HG02678 (cell line): Measurements from ENCODE around the gene SEMA3D.

Source experiments
- ATAC-seq: cut with Tn5 transposase; IDR thresholded peaks from one replicate; pipeline ENCODE4 v1.9.1; 2021; ENCODE audit warnings: mild to moderate bottlenecking, moderate library complexity; ENCODE audit not compliant: unreplicated experiment

The SEMA3D gene

DNA sequence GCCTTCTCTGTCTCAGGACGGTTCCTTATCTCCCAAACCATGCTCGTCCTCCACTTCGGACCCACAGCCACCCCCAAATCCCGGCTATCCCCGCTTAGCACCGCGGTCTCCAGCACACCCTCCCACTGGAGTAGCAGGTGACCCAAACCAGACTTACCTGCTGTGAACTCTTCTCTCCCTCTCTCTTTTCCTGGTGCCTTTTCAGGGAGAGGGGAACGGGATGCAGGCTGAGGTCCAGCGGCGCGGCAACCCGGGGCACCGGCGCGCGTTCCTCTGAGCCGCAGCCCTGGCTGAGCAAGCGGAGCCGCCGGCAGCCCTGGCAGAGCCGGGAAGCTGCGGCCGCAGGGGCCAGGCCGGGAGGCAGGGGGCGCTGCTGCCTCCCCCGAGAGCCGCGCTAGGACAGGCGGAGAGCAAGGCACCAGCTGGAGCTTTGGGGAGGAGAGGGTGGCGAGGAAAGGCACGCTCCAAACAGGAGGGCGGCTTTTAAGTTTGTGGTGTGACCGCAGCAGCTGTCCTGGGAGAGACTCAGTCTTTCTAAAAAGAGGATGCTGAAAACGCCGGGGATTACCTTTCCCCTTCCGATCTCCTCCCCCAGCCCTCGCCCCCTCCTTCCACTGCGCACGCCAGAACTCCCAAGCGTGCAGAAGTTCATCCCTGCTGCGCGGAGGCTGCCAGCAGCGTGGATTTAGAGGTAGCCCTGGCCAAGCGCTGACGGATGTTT, at the start of gene SEMA3D:
TSS of gene SEMA3D (minus strand) at position 536 of the 721 bp plus-strand sequence. CDS start 65,165 bp downstream, outside the sequence.
- peak; percentile 96 for ATAC-seq

GRCh38 chr7:85234730-85235129, 47.9 kb upstream of the SEMA3D start:
- no peak for ATAC-seq

DNA sequence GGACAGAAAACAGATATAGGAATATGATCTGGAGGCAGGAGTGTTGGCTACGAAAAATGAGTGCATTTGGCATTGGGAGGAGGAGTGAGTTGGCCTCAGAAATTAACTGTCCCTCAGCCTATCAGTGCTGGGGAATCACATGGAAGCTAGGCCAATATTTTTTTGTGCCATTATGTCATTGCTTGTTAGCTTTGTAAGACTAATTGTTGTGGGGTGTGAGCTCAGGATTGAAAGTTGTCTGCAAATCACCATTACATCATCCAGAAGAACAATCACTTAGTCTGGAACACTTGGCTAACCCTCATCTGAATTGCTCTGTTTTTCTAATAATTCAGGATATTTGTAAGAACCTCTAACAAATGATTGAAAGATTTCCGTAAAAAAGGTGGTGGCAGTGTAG, 45.2 kb upstream of the SEMA3D start:
- no peak for ATAC-seq

DNA sequence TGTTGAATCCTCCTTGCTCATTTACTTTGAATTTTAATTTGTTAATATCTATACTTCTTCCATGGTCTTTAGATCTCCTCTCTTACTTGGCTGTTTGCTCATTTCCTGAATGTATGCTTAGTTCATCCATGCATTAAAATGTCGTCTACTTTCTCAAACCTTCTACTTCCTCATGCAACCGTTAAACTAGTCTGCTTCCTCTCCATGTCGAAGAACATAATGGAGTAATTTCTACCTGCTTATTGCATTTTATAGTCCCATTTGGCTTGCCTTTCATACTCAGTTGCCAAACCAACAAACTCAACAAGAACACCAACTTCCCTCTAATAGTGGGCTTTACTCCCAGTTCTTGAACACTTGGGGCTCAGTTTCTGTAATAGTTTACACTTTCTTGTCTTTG, 43.8 kb upstream of the SEMA3D start:
- no peak for ATAC-seq

DNA sequence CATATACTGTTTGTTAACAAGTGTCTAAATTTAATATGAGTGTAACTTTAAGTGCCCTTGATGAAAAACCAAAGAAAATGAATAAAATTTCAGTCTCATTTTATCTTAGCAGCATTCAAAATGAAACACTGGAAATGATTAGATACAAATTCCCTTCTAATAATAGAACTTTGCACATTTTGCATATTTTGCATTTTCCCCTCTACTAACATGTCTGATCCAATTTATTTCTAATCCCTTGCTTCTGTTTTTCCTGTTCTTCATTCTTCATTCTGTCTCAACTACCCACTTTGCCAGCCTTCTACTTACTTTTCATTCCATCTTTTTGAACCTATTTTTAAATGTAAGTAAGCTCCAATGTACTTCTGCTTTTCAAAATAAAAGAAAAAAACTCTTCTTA, 42.7 kb upstream of the SEMA3D start:
- ATAC-seq: no peak

GRCh38 chr7:85226361-85227085, 39.7 kb upstream of the SEMA3D start:
- no peak for ATAC-seq

DNA sequence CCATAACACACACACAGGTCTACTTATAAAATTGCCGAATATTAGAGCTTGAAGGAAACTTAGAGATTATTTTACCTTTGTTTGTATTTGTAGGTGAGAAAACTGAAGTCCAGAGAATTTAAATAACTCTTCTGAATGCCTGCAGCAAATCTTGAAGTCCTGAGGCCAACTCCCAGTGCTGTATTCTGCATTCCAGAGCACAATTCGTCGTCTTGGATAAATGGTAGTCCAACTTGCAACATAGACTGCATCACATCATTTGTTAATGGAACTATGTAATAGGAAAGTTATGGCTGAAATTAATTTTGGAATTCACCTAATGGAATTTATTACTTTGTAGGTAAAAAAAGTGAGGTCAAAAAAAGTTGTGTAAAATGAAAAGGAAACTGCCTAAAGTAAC, 37.3 kb upstream of the SEMA3D start:
- ATAC-seq: no peak

GRCh38 chr7:85222522-85222921, 35.7 kb upstream of the SEMA3D start:
- no peak for ATAC-seq

DNA sequence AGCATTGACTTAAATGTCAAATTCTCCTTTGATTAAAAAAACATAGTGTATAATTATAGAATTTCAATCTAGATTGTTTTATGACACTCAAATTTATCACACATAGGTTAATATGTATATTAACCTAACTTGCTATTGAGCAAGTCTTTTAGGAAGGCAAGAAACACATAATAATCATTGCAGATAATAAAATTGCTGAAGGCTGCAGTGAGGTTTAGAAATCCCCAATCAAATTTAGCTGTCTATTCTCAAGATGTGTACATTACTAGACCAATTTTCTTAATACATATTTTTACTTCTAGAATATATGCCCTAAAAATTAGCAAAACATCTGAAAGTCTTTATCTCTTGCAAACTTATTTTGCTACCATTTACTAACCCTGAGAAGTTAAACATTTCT, 34.9 kb upstream of the SEMA3D start:
- no peak for ATAC-seq

- ATAC-seq: no peak
Measured at GRCh38 chr7:85220651-85221050, 33.8 kb upstream of the SEMA3D start.

- no peak for ATAC-seq
Measured at GRCh38 chr7:85220023-85220422, 33.2 kb upstream of the SEMA3D start.

- ATAC-seq: no peak
Measured at GRCh38 chr7:85217085-85217484, 30.2 kb upstream of the SEMA3D start.

GRCh38 chr7:85215098-85215497, 28.2 kb upstream of the SEMA3D start:
- peak; percentile 88 for ATAC-seq

GRCh38 chr7:85213500-85213899, 26.6 kb upstream of the SEMA3D start:
- no peak for ATAC-seq

GRCh38 chr7:85205754-85206153, 18.9 kb upstream of the SEMA3D start:
- no peak for ATAC-seq

DNA sequence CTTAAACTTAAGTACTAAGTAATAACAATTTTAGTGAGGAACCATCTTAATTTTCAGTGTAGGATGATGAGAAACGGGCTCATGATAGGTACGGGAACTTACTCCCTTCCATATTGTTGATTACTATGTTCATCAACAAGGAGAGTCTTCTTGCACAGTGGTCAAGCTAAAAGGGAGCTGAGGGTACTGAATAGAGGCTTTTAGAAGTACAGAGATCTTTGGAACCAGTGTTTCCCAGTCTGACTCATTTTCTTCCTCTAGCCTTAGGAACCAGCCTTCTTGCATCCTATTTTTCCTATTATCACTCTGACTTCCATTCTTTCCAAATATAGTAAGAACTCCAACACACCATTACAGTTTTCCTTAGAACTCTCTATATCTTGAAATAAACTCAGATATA, 17.6 kb upstream of the SEMA3D start:
- ATAC-seq: no peak

GRCh38 chr7:85204061-85204460, 17.2 kb upstream of the SEMA3D start:
- no peak for ATAC-seq

DNA sequence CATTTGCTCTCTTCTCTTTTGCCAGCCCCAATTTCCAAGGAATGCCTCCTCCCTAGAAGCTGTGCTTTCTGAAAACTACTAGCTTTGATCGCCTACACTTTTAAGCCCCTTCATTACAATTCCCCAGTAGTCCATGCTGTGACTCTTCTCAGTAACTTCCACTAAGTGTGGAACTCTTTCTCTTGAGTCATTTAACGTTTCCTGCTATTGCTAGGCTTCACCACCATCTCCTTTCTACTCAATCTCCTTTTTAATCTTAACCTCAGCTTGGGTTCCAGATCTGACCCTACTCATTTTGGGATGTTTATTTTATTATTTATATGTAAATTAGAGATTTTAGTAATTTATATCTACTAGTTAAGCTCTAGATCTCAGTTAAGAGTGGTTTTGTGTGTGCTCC, 14.4 kb upstream of the SEMA3D start:
- no peak for ATAC-seq

- ATAC-seq: no peak
Measured at GRCh38 chr7:85196696-85197095, 9.8 kb upstream of the SEMA3D start.

- ATAC-seq: no peak
Measured at GRCh38 chr7:85191383-85191782, 4.5 kb upstream of the SEMA3D start.

DNA sequence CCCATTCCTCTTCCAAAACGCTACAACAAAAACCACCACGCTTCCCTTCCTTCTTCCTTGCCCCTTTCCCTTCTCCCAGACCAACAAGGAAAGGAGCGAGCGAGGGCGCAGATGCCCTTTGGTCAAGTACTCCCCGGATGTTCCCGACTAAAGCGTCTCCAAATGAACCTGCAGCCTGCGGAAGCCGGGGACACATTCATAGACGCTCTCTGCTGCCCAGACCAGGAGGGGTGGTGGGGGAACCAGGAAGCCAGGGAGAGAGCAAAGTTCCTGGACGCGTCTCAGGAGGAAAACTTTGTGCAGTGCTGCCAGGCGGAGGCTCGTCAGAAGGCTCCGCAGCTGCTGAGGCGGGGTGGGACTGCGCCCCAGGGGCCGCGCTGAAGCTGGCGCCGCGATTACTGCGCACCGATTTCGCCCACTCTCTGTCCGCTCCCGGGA, 754 bp downstream of the SEMA3D start:
- ATAC-seq: peak; percentile 31

- ATAC-seq: no peak
Measured at GRCh38 chr7:85185424-85186082, 1.3 kb downstream of the SEMA3D start.
